Measurements from ENCODE around the gene SEC14L5. TPM values are rescaled to one million over a fixed set of nuclear protein-coding genes. Genes with fewer than 3 reads are reported as not detected.
"Not testable (repeated sequence)": the region's sequence is repeated elsewhere in the genome, so short reads cannot be mapped to it uniquely, and the experiment has no call there.

SEC14L5 gene
- total RNA-seq, 2 donors from 2014 or later, result 0.22 to 0.33 TPM

GRCh38 chr16:4949986-4950385 is 8.1 kb upstream of the SEC14L5 start:
- 80 to 91% methylated on average over 5 to 10 of the region's 10 CpGs for WGBS, 2 experiments (ENCODE audit: insufficient coverage in 1 of 2, insufficient read length in 1 of 2)
- peaks cover 21% of the 10 kb centered on the region for H3K4me1 Mint-ChIP-seq

DNA sequence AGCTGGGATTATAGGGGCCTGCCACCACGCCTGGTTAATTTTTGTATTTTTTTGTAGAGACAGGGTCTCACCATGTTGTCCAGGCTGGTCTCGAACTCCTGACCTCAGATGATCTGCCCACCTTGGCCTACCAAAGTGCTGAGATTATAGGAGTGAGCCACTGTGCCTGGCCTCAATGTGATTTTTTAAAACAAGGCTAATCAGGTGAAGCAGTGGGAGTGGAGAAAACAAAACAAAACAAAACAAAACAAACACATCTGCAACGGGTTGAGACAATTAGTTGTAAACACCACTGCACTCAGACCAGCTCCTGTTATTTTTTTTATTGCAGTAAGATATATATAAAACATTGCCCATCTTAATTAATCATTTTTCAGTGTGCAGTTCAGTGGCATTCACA is 6.5 kb upstream of the SEC14L5 start:
- not testable (repeated sequence) for H3K36me3 Mint-ChIP-seq (ENCODE audit: low read depth); H3K4me3 Mint-ChIP-seq; H3K27me3 Mint-ChIP-seq (ENCODE audit: insufficient read depth); H3K9ac ChIP-seq (ENCODE audit: extremely low read depth, low read length, poor library complexity, severe bottlenecking); H3K36me3 ChIP-seq (ENCODE audit: control insufficient read depth, insufficient read depth, low read length); H3K9me3 Mint-ChIP-seq; H3K27ac ChIP-seq (ENCODE audit: low read depth, low read length); DNase-seq; H3K27me3 ChIP-seq (ENCODE audit: control insufficient read depth, insufficient read depth, low read length, poor library complexity, severe bottlenecking); H3K9me3 ChIP-seq (ENCODE audit: control insufficient read depth, low read length); H3K4me1 ChIP-seq (ENCODE audit: control insufficient read depth, insufficient read depth, low read length); H3K4me3 ChIP-seq (ENCODE audit: low read length); H3K27ac Mint-ChIP-seq
- peaks cover 21% of the 10 kb centered on the region for H3K4me1 Mint-ChIP-seq
- WGBS, 2 experiments (ENCODE audit: insufficient coverage in 1 of 2, insufficient read length in 1 of 2), result 94 to 96% methylated on average over 2 to 3 of the region's 3 CpGs

More at GRCh38 chr16:4949986-4950385, 8.1 kb upstream of the SEC14L5 start:
- Histone ChIP-seq H3K27ac (ENCODE audit: low read depth, low read length) (no peak overlapping the region), H3K9ac (ENCODE audit: extremely low read depth, low read length, poor library complexity, severe bottlenecking) (no peak overlapping the region), H3K4me1 (ENCODE audit: control insufficient read depth, insufficient read depth, low read length) (peaks cover 8% of the 10 kb centered on the region), H3K9me3 (ENCODE audit: control insufficient read depth, low read length) (no peaks in the 10 kb centered on the region), H3K36me3 (ENCODE audit: control insufficient read depth, insufficient read depth, low read length) (no peaks in the 10 kb centered on the region), H3K4me3 (ENCODE audit: low read length) (no peak overlapping the region), H3K27me3 (ENCODE audit: control insufficient read depth, insufficient read depth, low read length, poor library complexity, severe bottlenecking) (no peaks in the 10 kb centered on the region)
- H3K27me3 Mint-ChIP-seq (ENCODE audit: insufficient read depth), result peaks cover 9% of the 10 kb centered on the region
- DNase-seq, result no peak
- H3K4me3 Mint-ChIP-seq, result no peak overlapping the region
- H3K36me3 Mint-ChIP-seq (ENCODE audit: low read depth), result no peaks in the 10 kb centered on the region
- TF ChIP-seq, protein P1, sequence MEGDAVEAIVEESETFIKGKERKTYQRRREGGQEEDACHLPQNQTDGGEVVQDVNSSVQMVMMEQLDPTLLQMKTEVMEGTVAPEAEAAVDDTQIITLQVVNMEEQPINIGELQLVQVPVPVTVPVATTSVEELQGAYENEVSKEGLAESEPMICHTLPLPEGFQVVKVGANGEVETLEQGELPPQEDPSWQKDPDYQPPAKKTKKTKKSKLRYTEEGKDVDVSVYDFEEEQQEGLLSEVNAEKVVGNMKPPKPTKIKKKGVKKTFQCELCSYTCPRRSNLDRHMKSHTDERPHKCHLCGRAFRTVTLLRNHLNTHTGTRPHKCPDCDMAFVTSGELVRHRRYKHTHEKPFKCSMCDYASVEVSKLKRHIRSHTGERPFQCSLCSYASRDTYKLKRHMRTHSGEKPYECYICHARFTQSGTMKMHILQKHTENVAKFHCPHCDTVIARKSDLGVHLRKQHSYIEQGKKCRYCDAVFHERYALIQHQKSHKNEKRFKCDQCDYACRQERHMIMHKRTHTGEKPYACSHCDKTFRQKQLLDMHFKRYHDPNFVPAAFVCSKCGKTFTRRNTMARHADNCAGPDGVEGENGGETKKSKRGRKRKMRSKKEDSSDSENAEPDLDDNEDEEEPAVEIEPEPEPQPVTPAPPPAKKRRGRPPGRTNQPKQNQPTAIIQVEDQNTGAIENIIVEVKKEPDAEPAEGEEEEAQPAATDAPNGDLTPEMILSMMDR (conservative IDR thresholded peaks at IDR 0.05), result no peak
- no peak overlapping the region for H3K27ac Mint-ChIP-seq
- no peaks in the 10 kb centered on the region for H3K9me3 Mint-ChIP-seq

- Histone ChIP-seq H3K27ac (ENCODE audit: low read depth, low read length) (no peak overlapping the region), H3K4me3 (ENCODE audit: low read length) (no peak overlapping the region), H3K27me3 (ENCODE audit: control insufficient read depth, insufficient read depth, low read length, poor library complexity, severe bottlenecking) (peaks cover 14% of the 10 kb centered on the region), H3K36me3 (ENCODE audit: control insufficient read depth, insufficient read depth, low read length) (no peaks in the 10 kb centered on the region), H3K9ac (ENCODE audit: extremely low read depth, low read length, poor library complexity, severe bottlenecking) (no peak overlapping the region), H3K4me1 (ENCODE audit: control insufficient read depth, insufficient read depth, low read length) (no peaks in the 10 kb centered on the region), H3K9me3 (ENCODE audit: control insufficient read depth, low read length) (no peaks in the 10 kb centered on the region)
- Mint-ChIP-seq H3K36me3 (ENCODE audit: low read depth) (no peaks in the 10 kb centered on the region), H3K4me1 (peaks cover 8% of the 10 kb centered on the region), H3K9me3 (no peaks in the 10 kb centered on the region), H3K4me3 (no peak overlapping the region), H3K27me3 (ENCODE audit: insufficient read depth) (peaks cover 18% of the 10 kb centered on the region), H3K27ac (no peak overlapping the region)
- no peak for DNase-seq
- WGBS, 2 experiments (ENCODE audit: insufficient coverage in 1 of 2, insufficient read length in 1 of 2), result 86 to 88% methylated on average over 1 of the region's 1 CpG
- TF ChIP-seq, protein P1 (conservative IDR thresholded peaks at IDR 0.05), result no peak
Measured at GRCh38 chr16:4954714-4955113, 3.4 kb upstream of the SEC14L5 start.

DNA sequence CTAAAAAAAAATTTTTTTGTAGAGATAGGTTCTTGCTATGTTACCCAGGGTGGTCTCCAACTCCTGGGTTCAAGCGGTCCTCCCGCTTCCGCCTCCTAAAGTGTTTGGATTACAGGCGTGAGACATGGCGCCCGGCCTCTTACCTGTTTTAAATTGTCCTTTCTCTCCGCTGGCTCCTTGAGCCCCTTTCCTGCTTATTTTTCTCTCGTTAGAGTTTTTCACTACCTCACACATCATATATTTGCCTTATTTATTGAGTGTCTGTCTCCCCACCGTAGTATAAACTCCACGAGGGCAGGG is 760 bp upstream of the SEC14L5 start:
- H3K9ac ChIP-seq (ENCODE audit: extremely low read depth, low read length, poor library complexity, severe bottlenecking), result no peak overlapping the region
- no peaks in the 10 kb centered on the region for H3K9me3 ChIP-seq (ENCODE audit: control insufficient read depth, low read length)
- H3K9me3 Mint-ChIP-seq, result no peaks in the 10 kb centered on the region

More for the DNA sequence above, 760 bp upstream of the SEC14L5 start:
- Histone ChIP-seq H3K27ac (ENCODE audit: low read depth, low read length) (no peak overlapping the region), H3K4me3 (ENCODE audit: low read length) (peak overlapping the region; percentile 83), H3K36me3 (ENCODE audit: control insufficient read depth, insufficient read depth, low read length) (no peaks in the 10 kb centered on the region), H3K27me3 (ENCODE audit: control insufficient read depth, insufficient read depth, low read length, poor library complexity, severe bottlenecking) (peaks cover 24% of the 10 kb centered on the region), H3K4me1 (ENCODE audit: control insufficient read depth, insufficient read depth, low read length) (no peaks in the 10 kb centered on the region)
- WGBS, 2 experiments (ENCODE audit: insufficient coverage in 1 of 2, insufficient read length in 1 of 2), result 52 to 77% methylated on average over 8 to 10 of the region's 10 CpGs
- Mint-ChIP-seq H3K4me1 (peaks cover 5% of the 10 kb centered on the region), H3K36me3 (ENCODE audit: low read depth) (no peaks in the 10 kb centered on the region), H3K27ac (peak overlapping the region; percentile 65), H3K4me3 (peak overlapping the region; percentile 70), H3K27me3 (ENCODE audit: insufficient read depth) (peaks cover 29% of the 10 kb centered on the region)
- peak; percentile 61 for DNase-seq
- TF ChIP-seq, protein P1 (conservative IDR thresholded peaks at IDR 0.05), result no peak
